Peyer's patch (tissue), 4 donors: ENCODE results near the gene PIGN. TPM values are rescaled to one million over a fixed set of nuclear protein-coding genes. Genes with fewer than 3 reads are reported as not detected.
A peak's percentile ranks its signal among the peaks of the same experiment; 100 is the strongest.

ENCODE experiments used
- DNase-seq, 3 donors: peaks; one replicate each; pipeline ENCODE4 v3.0.0-alpha.2; 2017 to 2019
- H3K27ac ChIP-seq, 4 donors: fragments of 200-600 bp; sonication (generic); one replicate each; pipeline ENCODE4 v1.5.1; 2016 to 2019
- H3K27me3 ChIP-seq, 2 donors: fragments of 200-600 bp; sonication (generic); one replicate each; pipeline ENCODE4 v1.5.1; 2019
- H3K36me3 ChIP-seq, 3 donors: fragments of 200-600 bp; sonication (generic); one replicate each; pipeline ENCODE4 v1.5.1; 2016 to 2019
- H3K4me1 ChIP-seq, 4 donors: fragments of 200-600 bp; sonication (generic); one replicate each; pipeline ENCODE4 v1.5.1; 2016 to 2019
- H3K4me3 ChIP-seq, 4 donors: fragments of 200-600 bp; sonication (generic); 1 replicate in 3 of 4; 2 replicates in 1 of 4; pipeline ENCODE4 v1.5.1; 2016 to 2019; ENCODE audit warnings: mild to moderate bottlenecking in 1 of 4
- H3K9me3 ChIP-seq, 4 donors: fragments of 200-600 bp; sonication (generic); one replicate each; pipeline ENCODE4 v1.5.1; 2016 to 2019; ENCODE audit warnings: mild to moderate bottlenecking in 1 of 4
- POLR2A ChIP-seq, 2 donors: fragments of 450-650 bp; IDR thresholded peaks; one replicate each; pipeline ENCODE4 v1.5.1; 2017; ENCODE audit warnings: antibody characterized with exemption in 2 of 2, mild to moderate bottlenecking in 2 of 2, moderate library complexity in 2 of 2
- total RNA-seq, 4 donors: library from RNA; depleted of rRNA; stranded (reverse); fragments of >200 nt; gene quantifications; one replicate each; pipeline ENCODE4 v1.1.0, GENCODE V29; 2016
- TF ChIP-seq, protein P1 (sequence below), 6 experiments: fragments of 450-650 bp in 4 of 6; fragments of 200-600 bp in 2 of 6; sonication (generic) in 1 of 6; IDR thresholded peaks; one replicate each; pipeline ENCODE4 v1.5.1; 2017 to 2019; ENCODE audit warnings: antibody characterized with exemption in 6 of 6, mild to moderate bottlenecking in 3 of 6, moderate library complexity in 1 of 6

PIGN gene
- total RNA-seq, 4 donors from 2014 or later = 35.4 to 49.2 (median 42.3) TPM

DNA sequence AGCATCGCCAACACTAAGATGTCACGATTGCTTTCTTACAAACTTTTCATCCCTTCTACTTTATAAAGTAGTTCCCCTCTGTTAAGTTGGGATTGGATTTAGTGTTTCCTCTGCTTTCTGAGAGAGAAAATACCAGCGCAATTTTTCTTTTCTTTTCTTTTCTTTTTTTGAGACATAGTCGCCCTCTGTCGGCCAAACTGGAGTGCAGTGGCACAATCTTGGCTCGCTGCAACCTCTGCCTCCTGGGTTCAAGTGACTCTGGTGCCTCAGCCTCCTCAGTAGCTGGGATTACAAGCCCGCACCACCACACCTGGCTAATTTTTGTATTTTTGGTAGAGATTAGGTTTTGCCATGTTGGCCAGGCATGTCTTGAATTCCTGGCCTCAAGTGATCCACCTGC, 9.2 kb upstream of the PIGN start:
- Histone ChIP-seq H3K36me3 (no peaks in the 10 kb centered on the region), H3K4me1 (peaks cover 0 to 22% (median 0%) of the 10 kb centered on the region in 4 donors), H3K9me3 (no peaks in the 10 kb centered on the region), H3K27me3 (no peaks in the 10 kb centered on the region), H3K4me3 (no peak overlapping the region), H3K27ac (no peak overlapping the region)
- DNase-seq = no peak
- TF ChIP-seq, protein P1, sequence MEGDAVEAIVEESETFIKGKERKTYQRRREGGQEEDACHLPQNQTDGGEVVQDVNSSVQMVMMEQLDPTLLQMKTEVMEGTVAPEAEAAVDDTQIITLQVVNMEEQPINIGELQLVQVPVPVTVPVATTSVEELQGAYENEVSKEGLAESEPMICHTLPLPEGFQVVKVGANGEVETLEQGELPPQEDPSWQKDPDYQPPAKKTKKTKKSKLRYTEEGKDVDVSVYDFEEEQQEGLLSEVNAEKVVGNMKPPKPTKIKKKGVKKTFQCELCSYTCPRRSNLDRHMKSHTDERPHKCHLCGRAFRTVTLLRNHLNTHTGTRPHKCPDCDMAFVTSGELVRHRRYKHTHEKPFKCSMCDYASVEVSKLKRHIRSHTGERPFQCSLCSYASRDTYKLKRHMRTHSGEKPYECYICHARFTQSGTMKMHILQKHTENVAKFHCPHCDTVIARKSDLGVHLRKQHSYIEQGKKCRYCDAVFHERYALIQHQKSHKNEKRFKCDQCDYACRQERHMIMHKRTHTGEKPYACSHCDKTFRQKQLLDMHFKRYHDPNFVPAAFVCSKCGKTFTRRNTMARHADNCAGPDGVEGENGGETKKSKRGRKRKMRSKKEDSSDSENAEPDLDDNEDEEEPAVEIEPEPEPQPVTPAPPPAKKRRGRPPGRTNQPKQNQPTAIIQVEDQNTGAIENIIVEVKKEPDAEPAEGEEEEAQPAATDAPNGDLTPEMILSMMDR (IDR thresholded peaks at IDR 0.05) = no peak
- TF ChIP-seq POLR2A (IDR thresholded peaks at IDR 0.05) = no peak

GRCh38 chr18:62189208-62189607, 2.4 kb upstream of the PIGN start:
- H3K27me3 ChIP-seq = no peaks in the 10 kb centered on the region
- H3K36me3 ChIP-seq = no peaks in the 10 kb centered on the region
- TF ChIP-seq, protein P1 (IDR thresholded peaks at IDR 0.05) = no peak
- TF ChIP-seq POLR2A (IDR thresholded peaks at IDR 0.05) = no peak
- peaks cover 0 to 23% (median 2%) of the 10 kb centered on the region in 4 donors for H3K4me1 ChIP-seq
- no peaks in the 10 kb centered on the region for H3K9me3 ChIP-seq
- H3K4me3 ChIP-seq = peak overlapping the region in 3 of 4 donors; percentile 73 to 97 (median 90)
- H3K27ac ChIP-seq = no peak overlapping the region
- DNase-seq = no peak

DNA sequence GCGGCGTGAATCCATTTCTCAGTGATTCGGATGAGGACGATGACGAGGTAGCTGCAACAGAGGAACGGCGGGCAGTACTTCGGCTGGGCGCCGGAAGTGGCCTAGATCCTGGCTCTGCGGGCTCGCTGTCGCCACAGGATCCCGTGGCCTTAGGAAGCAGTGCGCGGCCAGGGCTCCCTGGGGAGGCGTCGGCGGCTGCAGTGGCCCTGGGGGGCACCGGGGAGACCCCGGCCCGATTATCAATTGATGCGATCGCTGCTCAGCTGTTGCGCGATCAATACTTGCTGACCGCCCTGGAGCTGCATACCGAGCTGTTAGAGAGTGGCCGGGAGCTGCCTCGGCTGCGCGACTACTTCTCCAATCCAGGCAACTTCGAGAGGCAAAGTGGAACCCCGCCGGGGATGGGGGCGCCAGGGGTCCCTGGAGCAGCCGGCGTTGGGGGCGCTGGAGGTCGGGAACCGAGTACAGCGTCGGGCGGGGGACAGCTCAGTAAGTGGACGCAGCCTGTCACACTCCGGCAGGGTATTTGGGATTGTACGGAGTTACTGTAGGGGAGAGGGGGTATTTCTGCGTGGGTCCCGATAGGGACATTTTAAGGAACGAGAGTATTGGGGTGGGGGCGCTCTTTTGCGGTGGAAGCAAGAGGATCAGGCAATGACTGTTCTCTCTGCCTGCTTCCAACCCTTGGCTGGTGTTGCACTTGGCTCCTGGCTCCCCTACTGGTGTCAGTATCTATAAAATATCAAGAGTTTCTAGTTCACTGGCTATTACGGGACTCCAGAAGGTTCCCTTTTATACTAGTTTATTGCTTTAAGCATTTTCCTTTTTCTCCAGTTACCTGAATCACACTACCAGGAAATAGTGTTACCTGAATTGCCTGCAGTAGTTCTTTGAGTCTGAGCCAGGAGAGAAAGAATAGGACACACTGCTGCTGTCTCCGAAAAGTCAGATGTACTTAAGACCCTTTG, 971 bp upstream of the PIGN start:
- Histone ChIP-seq H3K9me3 (no peaks in the 10 kb centered on the region), H3K27ac (peak overlapping the region; percentile 76 to 88 (median 82)), H3K27me3 (no peaks in the 10 kb centered on the region), H3K4me3 (peak overlapping the region; percentile 73 to 97 (median 84)), H3K36me3 (no peaks in the 10 kb centered on the region), H3K4me1 (peaks cover 0 to 23% (median 2%) of the 10 kb centered on the region in 4 donors)
- no peak for TF ChIP-seq POLR2A (IDR thresholded peaks at IDR 0.05)
- TF ChIP-seq, protein P1 (IDR thresholded peaks at IDR 0.05) = peak in 1 of 6 experiments; percentile 5
- DNase-seq = peak in 2 of 3 donors; percentile 48 to 61

- no peak for DNase-seq
- Histone ChIP-seq H3K4me3 (peak overlapping the region; percentile 73 to 97 (median 84)), H3K27ac (peak overlapping the region; percentile 67 to 88 (median 82)), H3K9me3 (no peaks in the 10 kb centered on the region), H3K36me3 (no peaks in the 10 kb centered on the region), H3K4me1 (peaks cover 0 to 23% (median 2%) of the 10 kb centered on the region in 4 donors), H3K27me3 (no peaks in the 10 kb centered on the region)
- TF ChIP-seq, protein P1 (IDR thresholded peaks at IDR 0.05) = no peak
- TF ChIP-seq POLR2A (IDR thresholded peaks at IDR 0.05) = no peak
These were observed 420 bp downstream of the PIGN start for GRCh38 chr18:62186499-62186773.

DNA sequence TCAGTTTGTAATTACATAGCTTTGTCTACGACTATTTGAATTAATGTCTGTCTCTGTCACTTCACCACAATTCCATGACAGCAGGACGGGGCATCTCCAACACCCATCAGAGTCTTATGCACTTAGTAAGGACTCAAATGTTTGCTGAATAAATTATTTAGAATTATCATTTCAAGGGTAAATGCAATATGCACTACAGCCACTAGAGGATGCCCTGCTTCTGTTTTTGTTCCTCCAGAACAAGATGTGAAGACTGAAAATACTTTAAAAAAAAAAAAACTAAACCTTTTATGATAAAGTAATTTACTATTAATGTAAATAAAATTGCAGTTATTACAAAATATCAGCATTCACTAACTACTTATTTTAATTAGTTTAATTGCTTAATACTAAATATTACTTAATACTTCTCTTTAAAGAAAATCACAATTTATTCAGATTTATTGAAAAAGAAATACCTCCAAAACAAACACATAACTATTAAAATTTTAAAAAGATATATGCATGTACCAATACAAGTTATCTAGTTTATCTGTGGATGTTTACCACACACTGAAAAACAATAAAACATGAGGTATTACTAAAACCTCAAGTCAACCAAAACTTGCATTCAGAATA, 3.2 kb downstream of the PIGN start:
- H3K4me3 ChIP-seq = no peak overlapping the region
- peaks cover 0 to 3% (median 0%) of the 10 kb centered on the region in 4 donors for H3K4me1 ChIP-seq
- no peaks in the 10 kb centered on the region for H3K9me3 ChIP-seq
- H3K27ac ChIP-seq = no peak overlapping the region
- DNase-seq = no peak
- H3K36me3 ChIP-seq = no peaks in the 10 kb centered on the region
- H3K27me3 ChIP-seq = no peaks in the 10 kb centered on the region
- TF ChIP-seq, protein P1 (IDR thresholded peaks at IDR 0.05) = peak; percentile 84 to 98 (median 96)
- TF ChIP-seq POLR2A (IDR thresholded peaks at IDR 0.05) = no peak
